Measurements from ENCODE around the gene KTI12.

Gene KTI12

GRCh38 chr1:51990478-51990965 is 43.1 kb downstream of the KTI12 start, which contains the start of gene RAB3B (continued):
- TF ChIP-seq AEBP2 (tag by site-specific recombination; IDR thresholded peaks at IDR 0.05; ENCODE audit: borderline replicate concordance), result no peak
- TF ChIP-seq ZIC2 (tag by site-specific recombination; IDR thresholded peaks at IDR 0.05), result 0 out of 2 replicates have a peak, but pooled peaks have one; percentile 11
- no peak for TF ChIP-seq ZNF146 (tag by site-specific recombination; IDR thresholded peaks at IDR 0.05)
- TF ChIP-seq OVOL3 (tag by site-specific recombination; IDR thresholded peaks at IDR 0.05), result no peak
- TF ChIP-seq ZNF707 (tag by site-specific recombination; IDR thresholded peaks at IDR 0.05), result no peak
- no peak for TF ChIP-seq ZSCAN23 (tag by site-specific recombination; IDR thresholded peaks at IDR 0.05)
- peak; percentile 13; the same call in 1 of the 2 replicates for TF ChIP-seq GLIS1 (tag by site-specific recombination; IDR thresholded peaks at IDR 0.05)
- peak; percentile 62 for TF ChIP-seq ZBTB26 (tag by site-specific recombination; optimal IDR thresholded peaks at IDR 0.05)
- peak; percentile 92 for TF ChIP-seq ZBTB8A (tag by site-specific recombination; IDR thresholded peaks at IDR 0.05)
- TF ChIP-seq ZNF132 (tag by site-specific recombination; IDR thresholded peaks at IDR 0.05; ENCODE audit: borderline replicate concordance), result no peak
- no peak for TF ChIP-seq ZNF544 (tag by site-specific recombination; IDR thresholded peaks at IDR 0.05)
- TF ChIP-seq ZNF600 (tag by site-specific recombination; IDR thresholded peaks at IDR 0.05), result 0 out of 2 replicates have a peak, but pooled peaks have one; percentile 18
- no peak for TF ChIP-seq PBX3 (CRISPR knock-in tag; IDR thresholded peaks at IDR 0.05)
- TF ChIP-seq ZNF202 (tag by site-specific recombination; IDR thresholded peaks at IDR 0.05; ENCODE audit: borderline replicate concordance), result no peak
- no peak for TF ChIP-seq ZNF302 (tag by site-specific recombination; IDR thresholded peaks at IDR 0.05; ENCODE audit: low read depth)
- TF ChIP-seq SP7 (tag by site-specific recombination; IDR thresholded peaks at IDR 0.05), result peak; percentile 39; the same call in 1 of the 2 replicates
- no peak for TF ChIP-seq ZNF133 (tag by site-specific recombination; IDR thresholded peaks at IDR 0.05)
- no peak for TF ChIP-seq KLF10 (tag by site-specific recombination; IDR thresholded peaks at IDR 0.05)
- TF ChIP-seq GLI2 (tag by site-specific recombination; IDR thresholded peaks at IDR 0.05; ENCODE audit: borderline replicate concordance, low read depth), result no peak
- TF ChIP-seq ZNF214 (tag by site-specific recombination; IDR thresholded peaks at IDR 0.05; ENCODE audit: borderline replicate concordance), result no peak
- TF ChIP-seq ZNF843 (tag by site-specific recombination; IDR thresholded peaks at IDR 0.05), result no peak
- TF ChIP-seq BCL6B (tag by site-specific recombination; IDR thresholded peaks at IDR 0.05), result no peak
- TF ChIP-seq ZNF701 (tag by site-specific recombination; IDR thresholded peaks at IDR 0.05), result no peak
- no peak for TF ChIP-seq ZNF404 (tag by site-specific recombination; IDR thresholded peaks at IDR 0.05)
- TF ChIP-seq ZNF777 (tag by site-specific recombination; IDR thresholded peaks at IDR 0.05; ENCODE audit: borderline replicate concordance), result no peak
- TF ChIP-seq ZNF24 (tag by site-specific recombination; IDR thresholded peaks at IDR 0.05), result 0 out of 2 replicates have a peak, but pooled peaks have one; percentile 23
- no peak for TF ChIP-seq ZNF621 (tag by site-specific recombination; IDR thresholded peaks at IDR 0.05)
- no peak for TF ChIP-seq ZNF510 (tag by site-specific recombination; IDR thresholded peaks at IDR 0.05; ENCODE audit: insufficient replicate concordance)
- TF ChIP-seq, protein P1, sequence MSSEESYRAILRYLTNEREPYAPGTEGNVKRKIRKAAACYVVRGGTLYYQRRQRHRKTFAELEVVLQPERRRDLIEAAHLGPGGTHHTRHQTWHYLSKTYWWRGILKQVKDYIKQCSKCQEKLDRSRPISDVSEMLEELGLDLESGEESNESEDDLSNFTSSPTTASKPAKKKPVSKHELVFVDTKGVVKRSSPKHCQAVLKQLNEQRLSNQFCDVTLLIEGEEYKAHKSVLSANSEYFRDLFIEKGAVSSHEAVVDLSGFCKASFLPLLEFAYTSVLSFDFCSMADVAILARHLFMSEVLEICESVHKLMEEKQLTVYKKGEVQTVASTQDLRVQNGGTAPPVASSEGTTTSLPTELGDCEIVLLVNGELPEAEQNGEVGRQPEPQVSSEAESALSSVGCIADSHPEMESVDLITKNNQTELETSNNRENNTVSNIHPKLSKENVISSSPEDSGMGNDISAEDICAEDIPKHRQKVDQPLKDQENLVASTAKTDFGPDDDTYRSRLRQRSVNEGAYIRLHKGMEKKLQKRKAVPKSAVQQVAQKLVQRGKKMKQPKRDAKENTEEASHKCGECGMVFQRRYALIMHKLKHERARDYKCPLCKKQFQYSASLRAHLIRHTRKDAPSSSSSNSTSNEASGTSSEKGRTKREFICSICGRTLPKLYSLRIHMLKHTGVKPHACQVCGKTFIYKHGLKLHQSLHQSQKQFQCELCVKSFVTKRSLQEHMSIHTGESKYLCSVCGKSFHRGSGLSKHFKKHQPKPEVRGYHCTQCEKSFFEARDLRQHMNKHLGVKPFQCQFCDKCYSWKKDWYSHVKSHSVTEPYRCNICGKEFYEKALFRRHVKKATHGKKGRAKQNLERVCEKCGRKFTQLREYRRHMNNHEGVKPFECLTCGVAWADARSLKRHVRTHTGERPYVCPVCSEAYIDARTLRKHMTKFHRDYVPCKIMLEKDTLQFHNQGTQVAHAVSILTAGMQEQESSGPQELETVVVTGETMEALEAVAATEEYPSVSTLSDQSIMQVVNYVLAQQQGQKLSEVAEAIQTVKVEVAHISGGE (tag by site-specific recombination; conservative IDR thresholded peaks at IDR 0.05; ENCODE audit: low read depth), result no peak
- no peak for TF ChIP-seq ZFP3 (tag by site-specific recombination; IDR thresholded peaks at IDR 0.05; ENCODE audit: low read depth)
- TF ChIP-seq ZNF121 (tag by site-specific recombination; IDR thresholded peaks at IDR 0.05), result no peak
